Neural progenitor cell (in vitro differentiated cells): ENCODE measurements around the gene DNASE1L3.

Source experiments
- EZH2 ChIP-seq: fragments of 200-600 bp; sonication (generic); IDR thresholded peaks from 2 replicates; pipeline ENCODE4 v1.6.1; 2017; ENCODE audit warnings: antibody characterized with exemption, mild to moderate bottlenecking, moderate library complexity
- EZH2phosphoT487 ChIP-seq: fragments of 200-600 bp; sonication (generic); IDR thresholded peaks from 2 replicates; pipeline ENCODE4 v1.6.1; 2017; ENCODE audit warnings: antibody characterized with exemption
- TF ChIP-seq, protein P1 (sequence below): fragments of 200-600 bp; sonication (generic); IDR thresholded peaks from 2 replicates; pipeline ENCODE4 v1.5.1; 2017; ENCODE audit warnings: antibody characterized with exemption, mild to moderate bottlenecking

DNA sequence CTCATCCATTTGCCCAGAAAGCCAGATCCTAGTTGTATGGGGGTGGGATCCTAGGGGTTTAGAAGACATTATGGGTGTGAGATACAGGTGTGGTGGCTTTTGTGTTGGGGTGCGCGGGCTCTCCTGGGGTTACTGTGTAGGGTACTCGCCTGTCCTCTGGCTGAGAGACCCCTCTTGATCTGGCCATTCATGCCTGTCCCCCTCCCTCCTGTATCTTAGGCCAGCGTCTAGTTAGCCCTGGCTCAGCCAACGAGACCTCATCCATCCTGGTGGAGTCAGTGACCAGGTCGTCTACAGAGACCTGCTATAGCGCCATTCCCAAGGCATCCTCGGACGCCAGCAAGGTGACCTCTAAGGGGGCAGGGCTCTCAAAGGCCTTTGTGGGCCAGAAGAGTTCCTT is 41.4 kb downstream of the DNASE1L3 start:
- TF ChIP-seq, protein P1, sequence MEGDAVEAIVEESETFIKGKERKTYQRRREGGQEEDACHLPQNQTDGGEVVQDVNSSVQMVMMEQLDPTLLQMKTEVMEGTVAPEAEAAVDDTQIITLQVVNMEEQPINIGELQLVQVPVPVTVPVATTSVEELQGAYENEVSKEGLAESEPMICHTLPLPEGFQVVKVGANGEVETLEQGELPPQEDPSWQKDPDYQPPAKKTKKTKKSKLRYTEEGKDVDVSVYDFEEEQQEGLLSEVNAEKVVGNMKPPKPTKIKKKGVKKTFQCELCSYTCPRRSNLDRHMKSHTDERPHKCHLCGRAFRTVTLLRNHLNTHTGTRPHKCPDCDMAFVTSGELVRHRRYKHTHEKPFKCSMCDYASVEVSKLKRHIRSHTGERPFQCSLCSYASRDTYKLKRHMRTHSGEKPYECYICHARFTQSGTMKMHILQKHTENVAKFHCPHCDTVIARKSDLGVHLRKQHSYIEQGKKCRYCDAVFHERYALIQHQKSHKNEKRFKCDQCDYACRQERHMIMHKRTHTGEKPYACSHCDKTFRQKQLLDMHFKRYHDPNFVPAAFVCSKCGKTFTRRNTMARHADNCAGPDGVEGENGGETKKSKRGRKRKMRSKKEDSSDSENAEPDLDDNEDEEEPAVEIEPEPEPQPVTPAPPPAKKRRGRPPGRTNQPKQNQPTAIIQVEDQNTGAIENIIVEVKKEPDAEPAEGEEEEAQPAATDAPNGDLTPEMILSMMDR = no peak
- TF ChIP-seq EZH2 (no peak), EZH2phosphoT487 (no peak)
